Gastrocnemius medialis (tissue), 4 donors: ENCODE data around the gene CXCR5. TPM values are rescaled to one million over a fixed set of nuclear protein-coding genes. Genes with fewer than 3 reads are reported as not detected.

ENCODE experiments used
- ATAC-seq, 2 donors: fragments of 150-250 bp; one replicate each; pipeline ENCODE4 v1.9.1; 2016
- DNase-seq, 2 donors: peaks; one replicate each; pipeline ENCODE4 v3.0.0-alpha.2; 2019
- H3K27ac ChIP-seq, 4 donors: fragments of 200-600 bp; sonication (generic); 1 replicate in 1 of 4; 2 replicates in 3 of 4; pipeline ENCODE4 v1.5.1; 2016 to 2018; ENCODE audit warnings: mild to moderate bottlenecking in 2 of 4, moderate library complexity in 1 of 4
- H3K27me3 ChIP-seq, 3 donors: fragments of 200-600 bp; sonication (generic) in 2 of 3; 1 replicate in 1 of 3; 2 replicates in 2 of 3; pipeline versions ENCODE4 v1.5.1 to v1.6.0; 2016 to 2019; ENCODE audit warnings: mild to moderate bottlenecking in 1 of 3, moderate library complexity in 1 of 3
- H3K36me3 ChIP-seq, 2 donors: fragments of 200-600 bp; sonication (generic) in 1 of 2; one replicate each; pipeline ENCODE4 v1.5.1; 2017 to 2018
- H3K4me1 ChIP-seq, 2 donors: fragments of 200-600 bp; sonication (generic) in 1 of 2; one replicate each; pipeline ENCODE4 v1.5.1; 2016 to 2017; ENCODE audit warnings: mild to moderate bottlenecking in 2 of 2
- H3K4me3 ChIP-seq, 4 donors: fragments of 200-600 bp; sonication (generic) in 3 of 4; 1 replicate in 1 of 4; 2 replicates in 3 of 4; pipeline ENCODE4 v1.5.1; 2016 to 2019; ENCODE audit warnings: mild to moderate bottlenecking in 2 of 4
- H3K9me3 ChIP-seq, 3 donors: fragments of 200-600 bp; sonication (generic) in 2 of 3; 1 replicate in 1 of 3; 2 replicates in 2 of 3; pipeline ENCODE4 v1.5.1; 2016 to 2019
- CTCF ChIP-seq, 5 experiments: fragments of 450-650 bp in 3 of 5; fragments of 200-600 bp in 2 of 5; sonication (generic) in 2 of 5; IDR thresholded peaks in 4 of 5; conservative IDR thresholded peaks in 1 of 5; 1 replicate in 4 of 5; 2 replicates in 1 of 5; pipeline ENCODE4 v1.5.1; 2016 to 2019; ENCODE audit warnings: antibody characterized with exemption in 5 of 5, mild to moderate bottlenecking in 3 of 5, moderate library complexity in 3 of 5
- POLR2A ChIP-seq, 2 donors: fragments of 450-650 bp; IDR thresholded peaks; one replicate each; pipeline ENCODE4 v1.6.1; 2017; ENCODE audit warnings: antibody characterized with exemption in 2 of 2, mild to moderate bottlenecking in 2 of 2, moderate library complexity in 2 of 2
- in situ Hi-C, 4 donors: fragments of 200-750 bp; cut with MboI; loops; one replicate each; pipeline versions ENCODE4 v1.15.0 to v1.8.0; 2017; ENCODE audit warnings: low sequenced_read_pairs in 4 of 4
- intact Hi-C: fragments of 100-400 bp; cut with DNase I; formaldehyde crosslinking; loops from one replicate; pipeline ENCODE4 v1.15.1; 2023; ENCODE audit warnings: low total_unique reads
- total RNA-seq, 4 donors: library from RNA; depleted of rRNA; stranded (reverse); fragments of >200 nt; gene quantifications; one replicate each; pipeline versions ENCODE4 v1.1.0 to v1.2.3, GENCODE V29; 2016

CXCR5 gene
- total RNA-seq, 4 donors from 2014 or later: not detected

- in situ Hi-C loops (no loop called here), intact Hi-C loops (loop anchor here (1.0 kb wide), 1 partner anchor 13 kb away; no protein-coding TSS in a partner anchor)
- DNase-seq: peak in 1 of 2 donors; percentile 12
- peak overlapping the region; percentile 73 to 93 (median 80) for H3K4me3 ChIP-seq
- TF ChIP-seq POLR2A (IDR thresholded peaks at IDR 0.05) (no peak), CTCF (IDR thresholded peaks at IDR 0.05 in 4 of 5, conservative IDR thresholded peaks at IDR 0.05 in 1 of 5) (no peak)
- H3K4me1 ChIP-seq: peaks cover 64 to 74% of the 10 kb centered on the region in 2 donors
- no peaks in the 10 kb centered on the region for H3K36me3 ChIP-seq
- H3K9me3 ChIP-seq: no peaks in the 10 kb centered on the region
- peak overlapping the region; percentile 89 to 100 (median 96) for H3K27ac ChIP-seq
- H3K27me3 ChIP-seq: no peaks in the 10 kb centered on the region
- ATAC-seq: no peak
Observed at GRCh38 chr11:118923721-118924587, 40.3 kb downstream of the CXCR5 start.

DNA sequence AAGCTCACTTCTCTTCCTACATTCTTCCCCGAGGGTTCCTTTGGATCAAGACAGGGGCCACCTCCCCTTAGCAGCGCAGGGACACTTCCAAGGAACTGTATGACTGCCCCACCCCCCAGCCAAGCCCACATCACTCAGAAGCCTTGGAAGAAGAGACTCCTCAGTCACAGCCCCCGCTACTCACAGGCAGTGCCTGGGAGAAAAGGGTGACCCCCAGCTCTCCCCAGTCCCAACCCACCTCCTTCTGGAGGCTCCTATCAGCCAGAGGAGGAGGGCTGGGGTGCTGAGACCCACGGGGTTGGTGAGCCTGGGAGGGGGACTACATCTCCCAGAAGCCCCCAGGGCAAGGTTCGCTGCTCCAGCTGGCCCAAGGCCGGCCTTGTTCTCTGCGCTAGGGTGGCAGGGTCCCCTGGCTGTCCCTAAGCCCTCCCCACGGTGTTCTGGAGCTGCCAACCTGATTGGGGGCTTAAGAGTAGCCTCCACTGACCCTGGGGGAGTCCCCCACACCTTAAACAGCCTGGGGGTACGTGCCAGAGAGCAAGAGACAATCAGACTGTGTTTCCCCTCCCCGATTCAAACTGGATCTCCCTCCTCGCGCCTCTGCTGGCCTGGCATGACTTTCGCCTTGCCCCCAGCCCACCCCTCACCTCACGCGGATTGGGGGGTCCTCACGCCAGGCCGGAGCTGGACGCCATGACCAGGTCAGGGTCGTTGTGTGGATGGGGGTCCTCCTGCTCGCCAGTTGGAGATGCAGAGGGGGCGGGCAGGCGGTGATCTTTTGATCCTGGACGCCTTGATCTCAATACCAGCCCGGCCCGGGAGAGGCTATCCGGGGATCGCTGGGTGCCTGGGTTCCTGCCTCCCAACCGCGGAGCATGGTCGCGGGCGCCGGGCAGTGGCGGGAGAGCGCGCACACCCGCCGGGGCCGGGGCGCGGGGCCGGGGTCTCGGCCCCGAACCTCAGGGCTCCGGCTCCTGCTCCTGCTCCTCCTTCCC, 41.2 kb downstream of the CXCR5 start:
- Histone ChIP-seq H3K4me1 (peaks cover 56 to 74% of the 10 kb centered on the region in 2 donors), H3K9me3 (no peaks in the 10 kb centered on the region), H3K36me3 (no peaks in the 10 kb centered on the region), H3K27ac (peak overlapping the region; percentile 89 to 100 (median 96)), H3K27me3 (no peaks in the 10 kb centered on the region), H3K4me3 (peak overlapping the region; percentile 73 to 93 (median 80))
- intact Hi-C loops (loop anchor here (5.0 kb wide), 1 partner anchor 92 kb away; the partner anchor contains the start of genes RPS25 and TRAPPC4), in situ Hi-C loops (loop anchor here in 1 of 4 donors (25.0 kb wide), 1 partner anchor 138 kb away; the partner anchor contains the start of gene DDX6)
- TF ChIP-seq CTCF (IDR thresholded peaks at IDR 0.05 in 4 of 5, conservative IDR thresholded peaks at IDR 0.05 in 1 of 5): peak in 1 of 5 experiments; percentile 6
- TF ChIP-seq POLR2A (IDR thresholded peaks at IDR 0.05): peak; percentile 46 to 53
- ATAC-seq (no peak), DNase-seq (peak; percentile 63 to 65)

DNA sequence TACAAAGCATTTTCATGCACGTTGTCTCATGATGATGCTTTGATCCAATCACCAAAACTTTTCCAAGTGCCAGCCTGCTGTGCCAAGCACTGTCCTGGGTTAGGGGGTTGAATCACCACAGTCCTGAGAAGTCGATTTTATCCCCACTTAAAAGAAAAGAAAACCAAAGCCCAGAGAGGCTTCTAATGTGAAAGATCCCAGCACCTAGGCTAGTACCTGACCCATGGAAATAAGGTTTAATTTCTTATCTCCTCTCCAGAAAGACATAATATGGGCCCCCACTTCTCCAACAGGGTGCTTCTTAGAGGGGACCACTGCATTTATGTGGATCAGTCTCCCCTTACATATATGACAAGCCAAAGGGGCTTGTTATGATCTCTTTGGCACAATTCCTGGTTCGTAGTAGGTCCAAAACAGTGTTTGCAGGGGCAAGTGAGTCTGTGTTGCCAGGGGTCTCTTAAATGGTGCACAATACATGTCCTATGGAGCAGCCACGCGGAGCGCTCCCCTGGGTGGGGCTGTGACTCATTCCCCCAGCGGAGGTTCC, 43.9 kb downstream of the CXCR5 start:
- in situ Hi-C loops (loop anchor here in 1 of 4 donors (25.0 kb wide), 1 partner anchor 140 kb away; the partner anchor contains the start of gene DDX6), intact Hi-C loops (loop anchor here (1.0 to 5.0 kb wide), 4 partner anchors 20 to 237 kb away; partner anchors contain the start of genes RPS25 and TRAPPC4)
- Histone ChIP-seq H3K9me3 (no peaks in the 10 kb centered on the region), H3K4me1 (peaks cover 36 to 57% of the 10 kb centered on the region in 2 donors), H3K36me3 (no peaks in the 10 kb centered on the region), H3K27ac (peak overlapping the region; percentile 89 to 100 (median 96)), H3K27me3 (no peaks in the 10 kb centered on the region), H3K4me3 (peak overlapping the region in 3 of 4 donors; percentile 38 to 81 (median 60))
- no peak for TF ChIP-seq CTCF (IDR thresholded peaks at IDR 0.05 in 4 of 5, conservative IDR thresholded peaks at IDR 0.05 in 1 of 5)
- no peak for TF ChIP-seq POLR2A (IDR thresholded peaks at IDR 0.05)
- ATAC-seq (no peak), DNase-seq (no peak)
